ENCODE data around the gene SIMC1.
"Not testable (repeated sequence)": the region's sequence is repeated elsewhere in the genome, so short reads cannot be mapped to it uniquely, and the experiment has no call there.

- TF ChIP-seq POLR2A, CTCF (IDR thresholded peaks at IDR 0.05): not testable (repeated sequence)
Measured at GRCh38 chr5:176305356-176305755, 67.1 kb downstream of the SIMC1 start.
